Muscle of back (tissue), 11 donors: Measurements from ENCODE around the gene EGFR. TPM values are rescaled to one million over a fixed set of nuclear protein-coding genes. Genes with fewer than 3 reads are reported as not detected.

Source experiments
- DNase-seq, 3 donors: peaks; one replicate each; pipeline versions ENCODE4 v3.0.0 to v3.0.0-alpha.2; 2013
- polyA plus RNA-seq, 10 donors: library from polyadenylated mRNA; unstranded; fragments of 120-200 nt; gene quantifications; one replicate each; pipeline ENCODE4 v1.2.1, GENCODE V29; 2013; ENCODE audit not compliant: insufficient read length in 10 of 10

EGFR gene
- polyA plus RNA-seq, 10 donors = 21.9 to 37.2 (median 25.8) TPM

DNA sequence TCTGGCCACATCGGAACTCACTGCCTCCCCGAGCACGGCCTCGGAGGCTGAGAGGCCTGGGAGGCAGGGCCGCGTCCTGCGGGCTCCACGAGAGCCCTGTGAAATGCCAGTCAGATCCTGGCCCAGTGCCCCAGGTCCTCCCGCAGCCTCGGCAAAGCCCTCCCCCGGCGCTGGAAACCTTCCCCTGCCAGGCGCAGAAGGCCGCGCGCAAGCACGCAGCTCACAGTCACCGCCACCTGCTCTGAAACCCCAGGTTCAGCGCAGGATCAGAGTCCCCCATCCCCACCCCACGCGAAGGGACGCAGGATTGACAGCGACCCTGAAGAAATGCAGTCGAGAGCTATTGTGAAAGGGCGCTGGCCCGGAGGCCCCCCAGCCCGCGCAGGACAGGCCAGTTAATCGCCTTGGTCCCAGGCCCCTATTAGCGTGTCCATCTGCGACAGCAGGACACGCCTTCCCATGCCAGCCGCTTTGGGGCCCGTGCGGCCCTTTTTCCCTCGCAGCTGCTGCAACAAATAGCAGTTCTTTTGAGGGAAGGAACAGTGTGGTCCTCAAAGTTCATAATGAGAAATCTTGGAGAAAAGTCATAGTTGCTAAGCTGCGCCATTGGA lies 13.5 kb upstream of the EGFR start:
- no peak for DNase-seq

GRCh38 chr7:55006499-55006898 lies 12.3 kb upstream of the EGFR start:
- DNase-seq = no peak

- DNase-seq = no peak
Measured at GRCh38 chr7:55013851-55014250, 5.0 kb upstream of the EGFR start.

DNA sequence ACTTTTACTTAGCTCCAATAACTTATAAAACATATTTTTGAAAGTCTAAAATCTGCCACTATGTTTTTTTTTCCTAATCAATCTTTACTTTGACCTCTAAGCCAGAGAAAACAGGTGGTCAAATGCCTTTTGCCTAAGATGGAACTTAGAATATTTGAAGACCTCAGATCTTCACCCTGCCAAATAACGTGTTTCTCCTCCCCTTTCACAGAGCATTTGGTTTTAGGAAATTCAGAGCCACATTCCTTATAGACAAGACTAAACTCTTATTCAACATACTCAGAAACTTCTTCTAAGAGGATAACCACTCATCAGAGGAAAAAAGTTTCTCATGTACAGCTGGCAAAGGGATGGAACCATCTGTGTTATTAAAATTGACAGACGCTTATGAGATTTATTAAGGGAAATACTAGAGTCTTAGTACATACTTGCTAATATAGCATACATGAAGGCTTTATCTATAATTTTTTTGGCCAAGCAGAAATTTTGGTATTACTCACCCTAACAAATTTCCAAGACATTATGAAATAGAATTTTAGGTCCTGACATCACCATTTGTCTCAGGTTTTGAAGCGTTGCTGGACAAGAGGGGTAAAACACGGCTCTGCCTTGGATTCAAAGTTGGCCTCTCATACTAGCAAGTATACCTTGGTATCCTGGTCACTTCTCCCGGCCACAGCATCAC lies 2.6 kb upstream of the EGFR start:
- no peak for DNase-seq

DNA sequence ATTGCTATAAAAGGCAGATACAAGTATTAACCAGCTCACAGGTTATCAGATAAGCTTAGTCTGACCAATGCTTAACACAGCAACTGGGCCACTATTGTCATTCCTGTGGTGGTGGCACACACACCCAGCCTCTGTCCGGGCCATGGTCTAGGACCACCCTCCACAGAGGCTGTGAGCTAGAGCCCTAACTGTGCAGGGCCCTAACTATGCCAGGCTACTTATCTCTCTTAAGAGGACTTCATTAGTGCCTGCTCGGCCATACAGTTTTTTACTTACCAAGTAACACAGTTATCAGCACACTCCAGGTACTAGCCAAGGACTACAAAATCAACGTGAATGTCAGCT lies 2.1 kb upstream of the EGFR start:
- no peak for DNase-seq

DNA sequence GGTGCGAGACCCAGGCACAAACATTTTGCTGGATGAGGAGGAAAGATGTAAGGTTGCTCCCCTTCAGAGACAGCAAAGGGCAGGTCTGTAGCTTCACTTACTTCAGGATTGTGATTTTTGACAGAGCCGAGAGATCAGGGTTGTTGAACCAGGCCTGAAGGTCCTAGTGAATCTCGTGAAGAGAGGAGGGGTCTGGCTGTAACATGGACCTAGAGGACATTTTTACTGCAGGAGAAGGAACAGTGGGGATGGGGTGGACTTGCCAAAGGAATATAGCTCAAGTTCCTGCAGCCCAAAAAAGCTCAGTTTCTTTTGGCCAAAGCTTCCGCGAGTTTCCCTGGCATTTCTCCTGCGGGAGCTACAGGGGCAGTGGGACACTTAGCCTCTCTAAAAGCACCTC lies 976 bp upstream of the EGFR start:
- DNase-seq = no peak

DNA sequence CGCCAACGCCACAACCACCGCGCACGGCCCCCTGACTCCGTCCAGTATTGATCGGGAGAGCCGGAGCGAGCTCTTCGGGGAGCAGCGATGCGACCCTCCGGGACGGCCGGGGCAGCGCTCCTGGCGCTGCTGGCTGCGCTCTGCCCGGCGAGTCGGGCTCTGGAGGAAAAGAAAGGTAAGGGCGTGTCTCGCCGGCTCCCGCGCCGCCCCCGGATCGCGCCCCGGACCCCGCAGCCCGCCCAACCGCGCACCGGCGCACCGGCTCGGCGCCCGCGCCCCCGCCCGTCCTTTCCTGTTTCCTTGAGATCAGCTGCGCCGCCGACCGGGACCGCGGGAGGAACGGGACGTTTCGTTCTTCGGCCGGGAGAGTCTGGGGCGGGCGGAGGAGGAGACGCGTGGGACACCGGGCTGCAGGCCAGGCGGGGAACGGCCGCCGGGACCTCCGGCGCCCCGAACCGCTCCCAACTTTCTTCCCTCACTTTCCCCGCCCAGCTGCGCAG lies 424 bp downstream of the EGFR start:
- peak in 1 of 3 donors; percentile 79 for DNase-seq

GRCh38 chr7:55019691-55020465 lies 1.1 kb downstream of the EGFR start:
- peak in 1 of 3 donors; percentile 72 for DNase-seq

DNA sequence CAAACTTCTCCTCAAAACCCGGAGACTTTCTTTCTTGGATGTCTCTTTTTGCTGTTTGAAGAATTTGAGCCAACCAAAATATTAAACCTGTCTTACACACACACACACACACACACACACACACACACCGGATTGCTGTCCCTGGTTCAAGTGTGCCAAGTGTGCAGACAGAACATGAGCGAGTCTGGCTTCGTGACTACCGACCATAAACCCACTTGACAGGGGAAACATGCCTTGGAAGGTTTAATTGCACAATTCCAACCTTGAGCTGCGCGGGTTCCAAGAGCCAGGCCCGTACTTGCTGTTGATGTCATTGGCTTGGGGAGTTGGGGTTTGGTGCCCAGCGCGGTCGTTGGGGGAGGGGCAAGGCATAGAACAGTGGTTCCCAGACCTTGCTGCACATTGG lies 1.7 kb downstream of the EGFR start:
- peak in 1 of 3 donors; percentile 68 for DNase-seq

DNA sequence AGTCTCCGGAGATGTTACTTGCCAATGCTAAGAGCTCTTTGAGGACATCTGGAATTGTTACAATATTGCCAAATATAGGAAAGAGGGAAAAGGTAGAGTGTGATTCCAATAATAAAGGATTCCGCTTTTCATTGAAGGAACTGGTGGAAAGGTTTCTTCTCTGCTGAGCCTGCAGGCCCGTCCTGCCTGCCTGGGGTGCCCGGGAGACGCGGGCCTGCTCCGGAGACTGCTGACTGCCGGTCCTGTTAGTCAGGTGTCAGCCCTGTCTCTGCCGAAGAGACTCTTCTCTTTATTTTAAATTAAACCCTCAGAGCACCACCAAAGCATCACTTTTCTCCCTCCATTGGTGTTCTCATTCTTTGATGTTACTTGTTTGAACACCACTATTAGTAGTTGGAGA lies 2.2 kb downstream of the EGFR start:
- DNase-seq = peak in 1 of 3 donors; percentile 44

GRCh38 chr7:55022002-55022985 lies 3.5 kb downstream of the EGFR start:
- peak in 1 of 3 donors; percentile 51 for DNase-seq

GRCh38 chr7:55023841-55024505 lies 5.2 kb downstream of the EGFR start:
- DNase-seq = peak in 1 of 3 donors; percentile 50

DNA sequence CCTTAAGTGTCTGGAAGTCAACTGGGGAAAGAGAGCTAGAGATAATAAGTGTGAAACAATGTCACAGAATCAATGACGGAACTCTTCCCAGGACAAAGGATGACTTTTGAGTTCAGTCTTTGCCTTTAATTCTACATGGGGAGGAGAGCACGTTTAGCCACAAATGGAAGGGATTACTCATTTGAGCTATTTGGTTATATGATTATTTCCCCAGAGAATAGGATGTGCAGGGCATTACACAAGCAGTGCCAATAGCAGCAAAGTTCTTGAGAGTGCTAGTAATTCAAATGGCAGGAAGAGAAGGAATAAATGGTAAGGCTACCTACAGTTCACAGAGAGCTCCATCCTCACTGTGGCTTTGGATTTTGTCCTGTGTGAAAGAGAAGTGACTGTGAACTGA lies 6.0 kb downstream of the EGFR start:
- no peak for DNase-seq

DNA sequence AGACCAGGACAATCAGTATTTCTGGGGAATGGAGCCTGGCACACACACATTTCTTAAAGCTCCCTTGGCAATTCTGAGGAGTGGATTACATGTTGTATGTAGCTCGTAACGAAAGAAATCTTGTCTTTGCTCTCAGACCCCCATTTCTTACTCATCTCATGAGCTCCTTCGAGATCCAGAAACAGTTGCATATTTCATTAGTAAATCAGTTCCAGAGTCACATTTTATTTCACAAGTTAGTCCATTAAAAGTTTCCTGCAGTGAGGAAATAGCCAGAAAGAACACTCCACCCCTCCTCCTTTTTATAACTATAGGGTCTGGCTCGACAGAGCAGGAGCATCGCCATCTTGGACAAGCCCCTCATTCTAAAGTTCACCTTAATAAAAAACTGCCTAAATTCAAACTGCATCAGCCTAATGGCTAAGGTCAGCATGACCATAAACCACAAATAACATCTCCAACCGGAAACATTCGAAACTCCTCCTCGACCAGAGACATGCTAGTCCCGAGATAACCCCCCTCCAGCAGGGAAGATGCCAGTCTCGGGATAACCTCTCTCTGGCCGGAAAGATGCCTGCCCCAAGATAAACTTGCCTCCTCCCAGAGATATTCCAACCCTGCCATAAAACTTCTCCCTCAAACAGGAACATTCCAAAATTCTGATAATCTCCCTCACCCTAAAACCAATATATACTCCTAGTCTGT lies 7.4 kb downstream of the EGFR start:
- DNase-seq = no peak

DNA sequence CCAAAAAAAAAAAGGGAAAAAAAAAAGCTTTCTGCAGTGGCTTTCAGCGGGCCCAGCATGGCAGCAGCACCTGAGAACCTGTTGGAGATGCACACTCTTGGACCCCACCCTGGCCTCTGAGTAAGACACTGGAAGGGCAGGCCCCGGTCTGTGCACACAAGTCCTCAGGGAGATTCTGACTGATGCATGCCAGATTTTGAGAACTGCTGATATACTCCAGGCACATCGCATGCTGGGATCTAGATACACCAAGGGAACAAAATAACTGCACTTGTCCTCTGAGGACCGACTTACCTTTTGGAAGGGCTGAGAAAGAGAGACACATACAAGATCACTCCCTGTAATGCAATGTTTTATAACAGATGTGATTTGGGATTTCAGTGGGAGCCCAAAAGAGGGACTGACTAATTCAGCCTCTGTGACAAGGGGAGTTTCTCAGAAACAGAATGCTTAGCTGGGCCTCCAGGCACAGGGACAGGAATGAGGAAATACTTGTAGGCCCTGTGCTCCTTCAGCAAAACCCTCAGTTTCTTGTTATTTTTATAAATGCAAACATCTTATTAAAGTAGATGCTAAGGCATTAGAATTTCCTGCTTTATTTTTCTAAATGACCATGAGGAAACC lies 8.2 kb downstream of the EGFR start:
- DNase-seq = peak in 1 of 3 donors; percentile 61

- no peak for DNase-seq
Measured at GRCh38 chr7:55028011-55028410, 9.2 kb downstream of the EGFR start.

- DNase-seq = no peak
Measured at GRCh38 chr7:55030314-55030713, 11.5 kb downstream of the EGFR start.

- DNase-seq = no peak
Measured at GRCh38 chr7:55031075-55031474, 12.3 kb downstream of the EGFR start.

GRCh38 chr7:55032069-55032699 lies 13.4 kb downstream of the EGFR start:
- no peak for DNase-seq
